ENCODE data around the gene P2RY4.
"Not testable (repeated sequence)": the region's sequence is repeated elsewhere in the genome, so short reads cannot be mapped to it uniquely, and the experiment has no call there.

Gene P2RY4

DNA sequence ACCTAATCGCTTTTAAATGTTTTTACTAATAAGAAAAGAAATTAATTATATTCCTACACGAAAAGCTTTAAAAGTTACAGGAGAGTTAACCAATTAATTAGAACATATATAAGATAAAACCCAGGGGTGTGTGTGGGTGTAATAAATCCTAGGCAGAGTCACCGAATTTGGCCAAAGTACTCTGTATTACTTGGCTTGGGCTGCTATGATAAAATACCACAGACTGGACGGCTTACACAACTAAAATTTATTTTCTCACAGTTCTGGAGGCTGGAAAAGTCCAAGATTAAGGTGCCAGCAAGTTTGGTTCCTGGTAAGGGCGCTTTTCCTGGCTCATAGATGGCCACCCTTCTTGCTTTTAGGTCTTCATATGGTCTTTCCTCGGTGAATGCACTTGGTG lies 15.1 kb downstream of the P2RY4 start:
- H3K27me3 ChIP-seq (ENCODE audit: control insufficient read depth, insufficient read depth, low read length, poor library complexity, severe bottlenecking), result no peaks in the 10 kb centered on the region
- H3K4me1 ChIP-seq (ENCODE audit: control insufficient read depth, insufficient read depth, low read length), result no peaks in the 10 kb centered on the region
- 91 to 92% methylated on average over 2 to 4 of the region's 6 CpGs for WGBS, 2 experiments
- no peaks in the 10 kb centered on the region for H3K9me3 ChIP-seq (ENCODE audit: control insufficient read depth, low read length)
- no peaks in the 10 kb centered on the region for H3K36me3 ChIP-seq (ENCODE audit: control insufficient read depth, insufficient read depth, low read length)
- no peak overlapping the region for H3K4me3 ChIP-seq (ENCODE audit: insufficient read depth, low read depth, low read length)
- H3K27ac ChIP-seq (ENCODE audit: insufficient read depth, low read depth, low read length, poor library complexity, severe bottlenecking), result no peak overlapping the region

DNA sequence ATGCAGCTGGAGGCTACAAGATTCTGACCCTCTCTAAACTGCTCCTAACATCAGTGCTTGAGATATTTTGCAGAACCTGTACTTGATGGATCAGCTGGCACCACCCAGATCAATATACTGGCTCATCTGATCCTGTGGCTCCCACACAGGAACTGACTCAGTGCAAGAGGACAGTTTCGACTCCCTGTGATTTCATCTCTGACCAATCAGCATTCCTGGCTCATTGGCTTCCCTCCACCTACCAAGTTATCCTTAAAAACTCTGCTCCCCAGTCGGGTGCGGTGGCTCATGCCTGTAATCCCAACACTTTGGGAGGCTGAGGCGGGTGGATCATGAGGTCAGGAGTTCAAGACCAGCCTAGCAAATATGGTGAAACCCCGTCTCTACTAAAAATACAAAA lies 16.4 kb downstream of the P2RY4 start:
- H3K9me3 ChIP-seq (ENCODE audit: control insufficient read depth, low read length); H3K36me3 ChIP-seq (ENCODE audit: control insufficient read depth, insufficient read depth, low read length); H3K4me3 ChIP-seq (ENCODE audit: insufficient read depth, low read depth, low read length); H3K27me3 ChIP-seq (ENCODE audit: control insufficient read depth, insufficient read depth, low read length, poor library complexity, severe bottlenecking); H3K4me1 ChIP-seq (ENCODE audit: control insufficient read depth, insufficient read depth, low read length); H3K27ac ChIP-seq (ENCODE audit: insufficient read depth, low read depth, low read length, poor library complexity, severe bottlenecking): not testable (repeated sequence)
- WGBS, 2 experiments, result 79 to 90% methylated on average over 4 to 5 of the region's 5 CpGs

DNA sequence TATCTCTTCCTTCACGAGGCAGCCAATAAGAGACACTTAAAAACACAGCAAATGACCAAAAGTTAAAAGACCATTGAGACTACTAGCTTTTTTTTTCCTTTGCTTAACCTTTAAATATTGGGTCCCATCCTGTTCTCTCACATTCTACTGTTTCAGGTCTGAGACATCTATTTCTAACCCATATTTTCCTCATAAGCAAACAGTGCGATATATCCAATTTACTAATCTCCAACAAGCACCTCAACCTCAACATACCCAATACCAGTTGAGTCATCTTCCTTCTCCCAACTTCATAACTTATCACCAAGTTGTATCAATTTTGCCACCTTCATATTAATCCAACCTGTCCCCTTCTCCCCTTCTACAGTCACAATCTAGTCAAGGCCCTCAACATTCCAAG lies 18.5 kb downstream of the P2RY4 start:
- Histone ChIP-seq H3K9me3 (ENCODE audit: control insufficient read depth, low read length) (no peaks in the 10 kb centered on the region), H3K4me3 (ENCODE audit: insufficient read depth, low read depth, low read length) (no peak overlapping the region), H3K36me3 (ENCODE audit: control insufficient read depth, insufficient read depth, low read length) (no peaks in the 10 kb centered on the region), H3K27ac (ENCODE audit: insufficient read depth, low read depth, low read length, poor library complexity, severe bottlenecking) (no peak overlapping the region), H3K4me1 (ENCODE audit: control insufficient read depth, insufficient read depth, low read length) (no peaks in the 10 kb centered on the region), H3K27me3 (ENCODE audit: control insufficient read depth, insufficient read depth, low read length, poor library complexity, severe bottlenecking) (no peaks in the 10 kb centered on the region)
- 84 to 93% methylated on average over 2 of the region's 2 CpGs for WGBS, 2 experiments

DNA sequence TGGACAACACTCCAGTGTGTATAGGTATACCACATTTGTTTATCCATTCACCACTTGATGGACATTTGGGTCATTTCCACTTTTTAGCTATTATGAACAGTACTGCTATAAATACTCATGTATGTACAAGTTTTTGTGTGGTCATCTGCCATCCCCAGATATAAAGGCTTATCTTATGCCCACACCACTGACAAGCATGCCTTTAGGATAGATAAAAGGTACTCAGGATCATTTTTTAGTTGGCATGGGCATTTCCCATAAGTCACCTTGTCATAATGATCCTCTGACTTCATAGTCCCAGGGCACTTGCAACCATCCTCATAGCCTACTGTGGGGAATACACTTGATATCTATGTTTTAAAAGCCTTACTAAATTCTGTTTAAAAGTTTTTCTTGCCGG lies 19.3 kb downstream of the P2RY4 start:
- Histone ChIP-seq H3K36me3 (ENCODE audit: control insufficient read depth, insufficient read depth, low read length) (no peaks in the 10 kb centered on the region), H3K9me3 (ENCODE audit: control insufficient read depth, low read length) (no peaks in the 10 kb centered on the region), H3K4me3 (ENCODE audit: insufficient read depth, low read depth, low read length) (no peak overlapping the region), H3K27me3 (ENCODE audit: control insufficient read depth, insufficient read depth, low read length, poor library complexity, severe bottlenecking) (no peaks in the 10 kb centered on the region), H3K4me1 (ENCODE audit: control insufficient read depth, insufficient read depth, low read length) (no peaks in the 10 kb centered on the region), H3K27ac (ENCODE audit: insufficient read depth, low read depth, low read length, poor library complexity, severe bottlenecking) (no peak overlapping the region)
- 87 to 95% methylated on average over 1 of the region's 1 CpG for WGBS, 2 experiments

DNA sequence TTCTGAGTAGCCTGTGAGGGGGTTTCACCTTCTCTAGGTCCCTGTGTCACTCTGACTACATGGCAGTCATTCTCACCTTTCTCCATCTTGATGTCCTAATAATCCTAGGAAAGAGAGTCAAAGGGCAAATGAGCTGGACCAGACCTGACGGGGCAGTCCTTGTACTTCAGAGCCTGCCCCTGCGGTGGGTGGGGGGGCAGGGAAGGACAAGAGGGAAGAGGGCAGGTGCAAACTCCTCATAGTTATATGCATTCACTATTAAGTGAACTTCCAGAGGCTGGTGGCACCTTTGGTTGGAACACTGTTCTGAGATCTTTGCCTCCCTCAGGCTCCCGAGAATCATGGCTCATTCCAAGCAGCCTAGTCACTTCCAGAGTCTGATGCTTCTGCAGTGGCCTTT lies 25.6 kb downstream of the P2RY4 start, which contains the start of gene AWAT1:
AWAT1 (plus strand) TSS at position 301 of the 400 bp plus-strand sequence; CDS start at position 342, 41 bp downstream.
- Histone ChIP-seq H3K27ac (ENCODE audit: insufficient read depth, low read depth, low read length, poor library complexity, severe bottlenecking) (no peak within 1 kb of the TSS), H3K9me3 (ENCODE audit: control insufficient read depth, low read length) (no peaks in the 10 kb centered on the region), H3K27me3 (ENCODE audit: control insufficient read depth, insufficient read depth, low read length, poor library complexity, severe bottlenecking) (no peaks in the 10 kb centered on the region), H3K36me3 (ENCODE audit: control insufficient read depth, insufficient read depth, low read length) (no peaks in the 10 kb centered on the region), H3K4me3 (ENCODE audit: insufficient read depth, low read depth, low read length) (no peak within 1 kb of the TSS), H3K4me1 (ENCODE audit: control insufficient read depth, insufficient read depth, low read length) (no peaks in the 10 kb centered on the region)
- WGBS, 2 experiments, result 88 to 97% methylated on average over 3 of the region's 3 CpGs

DNA sequence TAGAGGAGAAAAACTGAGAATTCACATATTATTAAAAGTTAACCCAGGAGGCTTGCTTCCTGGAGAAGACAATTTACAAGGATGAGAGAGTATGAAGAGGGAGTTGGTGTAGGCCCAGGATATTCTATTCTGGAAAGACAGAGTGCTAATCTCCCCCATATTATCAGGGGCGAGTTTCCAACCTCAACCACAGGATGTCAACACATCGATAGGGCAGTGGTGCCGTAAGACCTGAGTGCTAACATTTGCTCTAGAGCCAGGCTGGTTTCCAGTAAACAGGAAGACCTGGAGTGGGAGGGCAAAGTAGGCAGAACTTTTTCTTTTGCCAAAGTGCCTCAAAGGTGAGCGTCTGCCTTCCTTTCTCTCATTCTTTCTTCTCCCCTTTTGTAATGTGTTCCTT lies 28.3 kb downstream of the P2RY4 start:
- no peak overlapping the region for H3K4me3 ChIP-seq (ENCODE audit: insufficient read depth, low read depth, low read length)
- H3K9me3 ChIP-seq (ENCODE audit: control insufficient read depth, low read length), result no peaks in the 10 kb centered on the region
- H3K27me3 ChIP-seq (ENCODE audit: control insufficient read depth, insufficient read depth, low read length, poor library complexity, severe bottlenecking), result no peaks in the 10 kb centered on the region
- H3K4me1 ChIP-seq (ENCODE audit: control insufficient read depth, insufficient read depth, low read length), result no peaks in the 10 kb centered on the region
- H3K36me3 ChIP-seq (ENCODE audit: control insufficient read depth, insufficient read depth, low read length), result no peaks in the 10 kb centered on the region
- H3K27ac ChIP-seq (ENCODE audit: insufficient read depth, low read depth, low read length, poor library complexity, severe bottlenecking), result no peak overlapping the region
- 89 to 95% methylated on average over 4 of the region's 4 CpGs for WGBS, 2 experiments

DNA sequence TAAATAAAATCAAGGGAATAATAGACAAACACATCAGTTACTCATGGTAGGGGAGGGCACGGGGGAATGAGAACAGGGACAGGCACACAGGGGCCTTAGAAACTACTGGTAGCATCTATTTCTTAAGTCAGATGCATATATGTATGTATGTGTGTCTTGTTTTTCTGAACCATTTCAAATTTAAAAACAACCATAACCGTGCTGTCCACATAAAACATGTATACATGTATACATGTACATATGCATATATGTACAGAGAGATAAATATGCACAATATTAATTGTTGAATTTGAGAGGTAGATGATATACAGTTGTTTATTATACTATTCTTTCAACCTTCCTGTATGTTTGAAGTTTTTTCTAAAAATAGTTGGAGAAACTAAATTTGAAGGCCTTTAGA lies 33.3 kb downstream of the P2RY4 start:
- Histone ChIP-seq H3K9me3 (ENCODE audit: control insufficient read depth, low read length) (no peaks in the 10 kb centered on the region), H3K36me3 (ENCODE audit: control insufficient read depth, insufficient read depth, low read length) (no peaks in the 10 kb centered on the region), H3K27me3 (ENCODE audit: control insufficient read depth, insufficient read depth, low read length, poor library complexity, severe bottlenecking) (no peaks in the 10 kb centered on the region), H3K4me1 (ENCODE audit: control insufficient read depth, insufficient read depth, low read length) (no peaks in the 10 kb centered on the region), H3K27ac (ENCODE audit: insufficient read depth, low read depth, low read length, poor library complexity, severe bottlenecking) (no peak overlapping the region), H3K4me3 (ENCODE audit: insufficient read depth, low read depth, low read length) (no peak overlapping the region)
- 100% methylated on average over 1 of the region's 2 CpGs; no CpG with 5 or more reads in 1 of the 2 experiments for WGBS, 2 experiments

DNA sequence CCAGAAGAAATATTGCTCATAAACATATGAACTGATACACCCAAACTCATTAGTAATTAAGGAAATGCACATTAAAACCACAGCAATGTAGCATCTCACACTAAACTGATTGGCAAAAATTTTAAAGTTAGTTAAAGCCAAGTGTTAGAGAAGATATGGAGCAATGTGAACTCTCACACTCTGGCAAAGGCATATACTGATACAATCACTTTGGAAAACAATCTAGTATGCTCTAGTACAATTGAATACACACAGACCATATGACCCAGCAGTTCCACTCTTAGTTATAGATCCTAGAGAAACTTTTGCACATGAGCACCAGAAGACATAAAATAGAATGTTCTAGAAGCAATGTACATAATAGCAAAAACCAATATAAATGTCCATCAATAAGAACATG lies 34.0 kb downstream of the P2RY4 start:
- no peaks in the 10 kb centered on the region for H3K36me3 ChIP-seq (ENCODE audit: control insufficient read depth, insufficient read depth, low read length)
- H3K4me3 ChIP-seq (ENCODE audit: insufficient read depth, low read depth, low read length), result no peak overlapping the region
- no peaks in the 10 kb centered on the region for H3K9me3 ChIP-seq (ENCODE audit: control insufficient read depth, low read length)
- H3K27ac ChIP-seq (ENCODE audit: insufficient read depth, low read depth, low read length, poor library complexity, severe bottlenecking), result no peak overlapping the region
- H3K4me1 ChIP-seq (ENCODE audit: control insufficient read depth, insufficient read depth, low read length), result no peaks in the 10 kb centered on the region
- no peaks in the 10 kb centered on the region for H3K27me3 ChIP-seq (ENCODE audit: control insufficient read depth, insufficient read depth, low read length, poor library complexity, severe bottlenecking)

DNA sequence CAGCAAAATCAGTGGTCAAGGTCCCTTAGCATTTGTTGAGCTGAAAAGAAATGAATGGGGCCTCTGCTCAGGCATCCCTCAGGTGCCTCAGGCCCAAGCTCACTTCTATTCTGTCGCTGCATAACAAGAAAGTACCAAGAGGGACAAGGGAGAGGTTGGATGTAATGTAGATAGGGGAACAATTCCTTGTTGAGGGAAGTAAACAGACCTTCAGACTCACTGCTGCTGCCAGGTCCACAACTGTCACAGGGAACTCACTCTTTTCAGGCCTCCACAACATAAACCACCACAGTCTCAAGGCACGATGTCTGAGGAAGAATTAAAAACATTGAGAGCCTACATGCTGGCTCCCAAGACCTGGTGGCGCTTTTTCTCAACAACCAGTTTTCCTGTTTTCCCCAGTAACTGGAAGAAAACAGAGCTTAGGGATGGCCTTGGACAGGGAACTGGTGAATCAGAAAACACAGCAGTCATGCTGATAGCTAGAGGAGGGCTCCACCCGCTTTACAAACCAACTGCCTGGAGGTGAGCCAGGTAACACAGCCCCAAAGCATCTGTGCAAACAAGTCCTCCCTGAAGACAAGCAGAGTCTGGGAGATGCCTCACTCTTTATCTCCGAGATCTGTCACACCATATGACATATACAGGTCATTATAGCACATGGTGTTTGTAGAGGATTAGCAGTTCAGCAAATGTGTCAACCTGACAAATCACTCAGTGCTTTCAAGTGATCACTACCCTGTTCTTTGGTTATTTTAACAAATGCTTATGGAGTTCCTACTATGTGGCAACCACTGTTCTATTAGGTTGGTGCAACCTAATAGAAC lies 39.9 kb downstream of the P2RY4 start:
- H3K36me3 ChIP-seq (ENCODE audit: control insufficient read depth, insufficient read depth, low read length), result no peaks in the 10 kb centered on the region
- no peaks in the 10 kb centered on the region for H3K9me3 ChIP-seq (ENCODE audit: control insufficient read depth, low read length)
- no peak overlapping the region for H3K4me3 ChIP-seq (ENCODE audit: insufficient read depth, low read depth, low read length)
- no peaks in the 10 kb centered on the region for H3K27me3 ChIP-seq (ENCODE audit: control insufficient read depth, insufficient read depth, low read length, poor library complexity, severe bottlenecking)
- 91 to 100% methylated on average over 4 to 5 of the region's 5 CpGs for WGBS, 2 experiments
- H3K4me1 ChIP-seq (ENCODE audit: control insufficient read depth, insufficient read depth, low read length), result no peaks in the 10 kb centered on the region
- H3K27ac ChIP-seq (ENCODE audit: insufficient read depth, low read depth, low read length, poor library complexity, severe bottlenecking), result no peak overlapping the region

DNA sequence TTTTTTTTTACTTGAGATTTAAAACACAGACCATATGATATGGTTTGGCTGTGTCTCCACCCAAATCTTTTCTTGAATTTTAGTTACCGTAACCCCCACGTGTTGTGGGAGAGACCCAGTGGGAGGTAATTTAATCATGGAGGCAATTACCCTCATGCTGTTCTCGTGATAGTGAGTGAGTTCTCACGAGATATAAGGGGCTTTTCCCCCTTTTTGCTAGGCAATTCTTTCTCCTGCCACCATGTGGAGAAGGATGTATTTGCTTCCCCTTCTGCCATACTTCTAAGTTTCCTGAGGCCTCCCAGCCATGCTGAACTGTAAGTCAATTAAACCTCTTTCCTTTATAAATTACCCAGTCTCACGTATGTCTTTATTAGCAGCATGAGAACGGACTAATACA lies 50.4 kb downstream of the P2RY4 start:
- not testable (repeated sequence) for H3K27me3 ChIP-seq (ENCODE audit: control insufficient read depth, insufficient read depth, low read length, poor library complexity, severe bottlenecking); H3K36me3 ChIP-seq (ENCODE audit: control insufficient read depth, insufficient read depth, low read length); H3K4me1 ChIP-seq (ENCODE audit: control insufficient read depth, insufficient read depth, low read length); H3K9me3 ChIP-seq (ENCODE audit: control insufficient read depth, low read length); H3K27ac ChIP-seq (ENCODE audit: insufficient read depth, low read depth, low read length, poor library complexity, severe bottlenecking); H3K4me3 ChIP-seq (ENCODE audit: insufficient read depth, low read depth, low read length)
- 85 to 88% methylated on average over 2 to 4 of the region's 6 CpGs for WGBS, 2 experiments

DNA sequence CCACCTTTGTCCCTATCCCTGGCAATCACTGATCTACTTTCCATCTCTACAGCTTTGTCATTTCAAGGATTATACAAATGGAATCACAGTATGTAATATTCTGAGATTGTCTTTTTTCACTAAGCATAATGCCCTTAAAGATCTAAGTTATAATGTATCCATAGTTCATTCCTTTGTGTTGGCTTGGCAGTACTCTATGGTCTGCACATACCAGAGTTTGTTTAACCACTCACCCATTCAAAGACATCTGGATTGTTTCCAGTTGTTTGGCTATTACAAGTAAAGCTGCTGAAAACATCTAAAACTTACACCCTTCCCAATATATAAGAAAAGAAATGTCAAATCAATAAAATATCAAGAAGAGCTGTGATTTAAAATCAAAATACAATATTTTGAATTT lies 51.5 kb downstream of the P2RY4 start:
- H3K4me3 ChIP-seq (ENCODE audit: insufficient read depth, low read depth, low read length), result no peak overlapping the region
- no peaks in the 10 kb centered on the region for H3K27me3 ChIP-seq (ENCODE audit: control insufficient read depth, insufficient read depth, low read length, poor library complexity, severe bottlenecking)
- H3K9me3 ChIP-seq (ENCODE audit: control insufficient read depth, low read length), result no peaks in the 10 kb centered on the region
- no peaks in the 10 kb centered on the region for H3K36me3 ChIP-seq (ENCODE audit: control insufficient read depth, insufficient read depth, low read length)
- H3K27ac ChIP-seq (ENCODE audit: insufficient read depth, low read depth, low read length, poor library complexity, severe bottlenecking), result no peak overlapping the region
- no peaks in the 10 kb centered on the region for H3K4me1 ChIP-seq (ENCODE audit: control insufficient read depth, insufficient read depth, low read length)

Measured in ectodermal cell (in vitro differentiated cells).